C4-2B (cell line): ENCODE measurements around the gene NPIPA1.
"Not testable (repeated sequence)": the region's sequence is repeated elsewhere in the genome, so short reads cannot be mapped to it uniquely, and the experiment has no call there.

Experiments
- ZFX ChIP-seq: fragments of 450-650 bp; IDR thresholded peaks from 2 replicates; pipeline ENCODE4 v1.6.1; 2017
- TF ChIP-seq, protein P1 (sequence below): fragments of 450-650 bp; conservative IDR thresholded peaks from 2 replicates; pipeline ENCODE4 v1.5.1; 2017; ENCODE audit warnings: mild to moderate bottlenecking

DNA sequence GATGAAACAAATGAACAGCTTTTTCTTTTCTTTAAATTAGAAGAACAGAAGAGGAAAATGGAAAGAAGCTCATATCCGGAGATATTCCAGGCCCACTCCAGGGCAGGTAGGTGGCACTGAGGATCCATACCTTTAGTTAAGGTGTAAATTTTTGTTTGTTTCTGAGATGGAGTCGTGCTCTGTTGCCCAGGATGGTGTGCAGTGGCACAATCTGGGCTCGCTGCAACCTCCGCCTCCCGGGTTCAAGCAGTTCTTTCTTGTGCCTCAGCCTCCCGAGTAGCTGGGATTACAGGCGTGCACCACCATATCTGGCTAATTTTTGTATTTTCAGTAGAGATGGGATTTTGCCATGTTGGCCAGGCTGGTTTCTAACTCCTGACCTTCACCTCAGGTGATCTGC is 61.1 kb downstream of the NPIPA1 start:
- TF ChIP-seq, protein P1, sequence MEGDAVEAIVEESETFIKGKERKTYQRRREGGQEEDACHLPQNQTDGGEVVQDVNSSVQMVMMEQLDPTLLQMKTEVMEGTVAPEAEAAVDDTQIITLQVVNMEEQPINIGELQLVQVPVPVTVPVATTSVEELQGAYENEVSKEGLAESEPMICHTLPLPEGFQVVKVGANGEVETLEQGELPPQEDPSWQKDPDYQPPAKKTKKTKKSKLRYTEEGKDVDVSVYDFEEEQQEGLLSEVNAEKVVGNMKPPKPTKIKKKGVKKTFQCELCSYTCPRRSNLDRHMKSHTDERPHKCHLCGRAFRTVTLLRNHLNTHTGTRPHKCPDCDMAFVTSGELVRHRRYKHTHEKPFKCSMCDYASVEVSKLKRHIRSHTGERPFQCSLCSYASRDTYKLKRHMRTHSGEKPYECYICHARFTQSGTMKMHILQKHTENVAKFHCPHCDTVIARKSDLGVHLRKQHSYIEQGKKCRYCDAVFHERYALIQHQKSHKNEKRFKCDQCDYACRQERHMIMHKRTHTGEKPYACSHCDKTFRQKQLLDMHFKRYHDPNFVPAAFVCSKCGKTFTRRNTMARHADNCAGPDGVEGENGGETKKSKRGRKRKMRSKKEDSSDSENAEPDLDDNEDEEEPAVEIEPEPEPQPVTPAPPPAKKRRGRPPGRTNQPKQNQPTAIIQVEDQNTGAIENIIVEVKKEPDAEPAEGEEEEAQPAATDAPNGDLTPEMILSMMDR, result not testable (repeated sequence)
- TF ChIP-seq ZFX, result not testable (repeated sequence)
